Cardiac muscle cell (in vitro differentiated cells and primary cell): Measurements from ENCODE around the gene SAP130. TPM values are rescaled to one million over a fixed set of nuclear protein-coding genes. Genes with fewer than 3 reads are reported as not detected.
"Not testable (repeated sequence)": the region's sequence is repeated elsewhere in the genome, so short reads cannot be mapped to it uniquely, and the experiment has no call there.

ENCODE experiments used
- DNase-seq, 2 donors: peaks; one replicate each; pipeline versions ENCODE4 v3.0.0 to v3.0.0-alpha.2; 2010 to 2017; ENCODE audit warnings: low read depth in 1 of 2, low spot score in 1 of 2
- H3K27ac ChIP-seq: fragments of 200-600 bp; sonication (generic); 2 replicates; pipeline ENCODE4 v1.5.1; 2016
- H3K27me3 ChIP-seq: fragments of 200-600 bp; sonication (generic); 2 replicates; pipeline ENCODE4 v1.6.0; 2016; ENCODE audit warnings: control low read depth
- H3K36me3 ChIP-seq: fragments of 200-600 bp; sonication (generic); 2 replicates; pipeline ENCODE4 v1.5.1; 2016; ENCODE audit warnings: control low read depth
- H3K4me1 ChIP-seq: fragments of 200-600 bp; sonication (generic); 2 replicates; pipeline ENCODE4 v1.8.1; 2017; ENCODE audit warnings: low read depth, mild to moderate bottlenecking, mixed run types
- H3K4me3 ChIP-seq: fragments of 200-600 bp; sonication (generic); 2 replicates; pipeline ENCODE4 v1.5.1; 2016; ENCODE audit warnings: mild to moderate bottlenecking
- H3K9me3 ChIP-seq: fragments of 200-600 bp; sonication (generic); 2 replicates; pipeline ENCODE4 v1.5.1; 2017; ENCODE audit warnings: low read depth, mild to moderate bottlenecking, control low read depth
- polyA plus RNA-seq: library from polyadenylated mRNA; unstranded; fragments of >200 nt; fragmentation: Nextera tagmentation; extraction: Ambion mirVana; gene quantifications from 2 replicates; pipeline ENCODE4 v1.2.1, GENCODE V29; 2016
- total RNA-seq: library from RNA; depleted of rRNA; stranded (reverse); fragments of >200 nt; gene quantifications from 2 replicates; pipeline ENCODE4 v1.2.3, GENCODE V29; 2016
- TF ChIP-seq, protein P1 (sequence below): IDR thresholded peaks from 2 replicates; pipeline ENCODE4 v1.5.1; 2012; ENCODE audit warnings: low read depth, mild to moderate bottlenecking, low read length

Gene SAP130
- total and polyA plus RNA-seq, 2 experiments from 2014 or later: 19.5 to 22.8 TPM

- no peak overlapping the region for H3K27ac ChIP-seq
- TF ChIP-seq, protein P1, sequence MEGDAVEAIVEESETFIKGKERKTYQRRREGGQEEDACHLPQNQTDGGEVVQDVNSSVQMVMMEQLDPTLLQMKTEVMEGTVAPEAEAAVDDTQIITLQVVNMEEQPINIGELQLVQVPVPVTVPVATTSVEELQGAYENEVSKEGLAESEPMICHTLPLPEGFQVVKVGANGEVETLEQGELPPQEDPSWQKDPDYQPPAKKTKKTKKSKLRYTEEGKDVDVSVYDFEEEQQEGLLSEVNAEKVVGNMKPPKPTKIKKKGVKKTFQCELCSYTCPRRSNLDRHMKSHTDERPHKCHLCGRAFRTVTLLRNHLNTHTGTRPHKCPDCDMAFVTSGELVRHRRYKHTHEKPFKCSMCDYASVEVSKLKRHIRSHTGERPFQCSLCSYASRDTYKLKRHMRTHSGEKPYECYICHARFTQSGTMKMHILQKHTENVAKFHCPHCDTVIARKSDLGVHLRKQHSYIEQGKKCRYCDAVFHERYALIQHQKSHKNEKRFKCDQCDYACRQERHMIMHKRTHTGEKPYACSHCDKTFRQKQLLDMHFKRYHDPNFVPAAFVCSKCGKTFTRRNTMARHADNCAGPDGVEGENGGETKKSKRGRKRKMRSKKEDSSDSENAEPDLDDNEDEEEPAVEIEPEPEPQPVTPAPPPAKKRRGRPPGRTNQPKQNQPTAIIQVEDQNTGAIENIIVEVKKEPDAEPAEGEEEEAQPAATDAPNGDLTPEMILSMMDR: no peak
- no peak for DNase-seq
- no peaks in the 10 kb centered on the region for H3K36me3 ChIP-seq
- peaks cover 7% of the 10 kb centered on the region for H3K27me3 ChIP-seq
- no peaks in the 10 kb centered on the region for H3K4me1 ChIP-seq
- H3K9me3 ChIP-seq: no peaks in the 10 kb centered on the region
- no peak overlapping the region for H3K4me3 ChIP-seq
These were observed 116.1 kb downstream of the SAP130 start for GRCh38 chr2:127911737-127912136.

DNA sequence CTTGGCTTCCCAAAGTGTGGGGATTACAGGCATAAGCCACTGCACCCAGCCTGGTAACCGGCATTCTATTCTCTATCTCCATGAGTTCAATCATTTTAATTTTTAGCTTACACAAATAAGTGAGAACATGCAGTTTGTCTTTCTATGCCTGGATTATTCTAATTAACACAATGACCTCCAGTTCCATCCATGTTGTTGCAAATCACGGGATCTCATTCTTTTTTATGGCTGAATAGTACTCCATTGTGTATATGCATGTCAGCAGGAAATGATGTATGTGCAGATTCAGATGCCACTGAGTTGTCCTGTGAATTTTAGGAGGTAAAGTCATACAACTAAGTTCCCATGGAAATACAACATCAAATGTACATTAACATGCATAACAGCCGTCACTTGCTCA lies 117.4 kb downstream of the SAP130 start:
- DNase-seq: no peak
- TF ChIP-seq, protein P1: no peak
- Histone ChIP-seq H3K27ac (no peak overlapping the region), H3K27me3 (peaks cover 7% of the 10 kb centered on the region), H3K4me3 (no peak overlapping the region), H3K4me1 (no peaks in the 10 kb centered on the region), H3K36me3 (no peaks in the 10 kb centered on the region), H3K9me3 (no peaks in the 10 kb centered on the region)

DNA sequence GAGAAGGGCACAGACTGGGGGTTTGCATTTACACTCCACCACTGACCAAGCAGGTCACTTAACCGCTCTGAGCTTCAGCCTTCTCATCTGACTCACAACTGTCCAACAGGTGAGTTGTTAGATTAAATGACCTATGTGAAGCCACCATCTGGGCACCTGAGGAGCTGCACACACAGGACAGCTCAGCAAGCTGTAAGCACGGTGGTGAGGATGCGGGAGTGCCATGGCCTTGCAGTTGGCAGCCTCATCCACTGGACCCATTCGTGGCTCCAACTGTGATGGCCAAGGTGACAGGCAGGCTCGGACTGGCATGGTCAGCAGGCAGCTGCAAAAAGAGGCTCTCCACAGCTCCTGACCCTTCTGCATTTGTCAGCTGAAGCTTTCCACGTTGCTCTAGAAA lies 118.8 kb downstream of the SAP130 start:
- no peaks in the 10 kb centered on the region for H3K4me1 ChIP-seq
- no peaks in the 10 kb centered on the region for H3K9me3 ChIP-seq
- H3K4me3 ChIP-seq: no peak overlapping the region
- TF ChIP-seq, protein P1: no peak
- no peak overlapping the region for H3K27ac ChIP-seq
- DNase-seq: no peak
- peaks cover 7% of the 10 kb centered on the region for H3K27me3 ChIP-seq
- H3K36me3 ChIP-seq: no peaks in the 10 kb centered on the region

GRCh38 chr2:127907733-127908400 lies 120.0 kb downstream of the SAP130 start:
- H3K4me1 ChIP-seq, DNase-seq, H3K36me3 ChIP-seq, H3K4me3 ChIP-seq, H3K27me3 ChIP-seq, H3K27ac ChIP-seq, H3K9me3 ChIP-seq: not testable (repeated sequence)

GRCh38 chr2:127906206-127906926 lies 121.5 kb downstream of the SAP130 start:
- Histone ChIP-seq H3K9me3 (no peaks in the 10 kb centered on the region), H3K4me1 (no peaks in the 10 kb centered on the region), H3K27ac (no peak overlapping the region), H3K27me3 (peaks cover 7% of the 10 kb centered on the region), H3K4me3 (no peak overlapping the region), H3K36me3 (no peaks in the 10 kb centered on the region)
- no peak for DNase-seq
- TF ChIP-seq, protein P1: no peak

DNA sequence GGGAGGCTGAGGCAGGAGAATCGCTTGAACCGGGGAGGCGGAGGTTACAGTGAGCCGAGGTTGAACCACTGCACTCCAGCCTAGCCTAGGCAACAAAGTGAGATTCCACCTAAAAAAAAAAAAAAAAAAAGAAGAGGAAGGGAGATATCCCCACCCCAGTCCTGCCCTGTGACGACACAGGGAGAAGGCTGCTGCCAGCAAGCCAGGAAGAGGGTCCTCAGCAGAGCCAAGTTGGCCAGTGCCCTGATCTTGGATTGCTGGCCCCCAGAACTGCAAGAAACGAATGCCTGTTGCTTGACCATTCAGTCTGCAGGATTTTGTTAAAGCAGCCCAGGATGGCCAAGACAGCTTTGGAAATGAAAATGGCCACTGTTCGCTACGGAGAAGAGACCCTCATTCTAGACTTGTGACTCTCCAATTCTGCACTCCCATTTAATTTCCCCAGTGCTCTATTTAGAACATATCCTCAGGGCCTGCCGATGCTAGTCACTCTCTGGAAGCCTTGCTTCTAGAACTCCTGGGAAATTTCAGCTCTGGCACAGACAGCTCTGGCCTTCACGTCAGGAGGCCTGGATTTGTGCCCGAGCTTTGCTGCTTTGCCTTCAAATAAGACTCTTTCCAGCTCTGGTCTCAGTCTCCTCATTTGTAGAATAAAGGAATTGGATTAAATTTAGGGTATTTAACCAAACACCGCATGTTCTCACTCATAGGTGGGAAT lies 126.4 kb downstream of the SAP130 start:
- H3K27me3 ChIP-seq: no peaks in the 10 kb centered on the region
- TF ChIP-seq, protein P1: no peak
- H3K36me3 ChIP-seq: no peaks in the 10 kb centered on the region
- H3K4me1 ChIP-seq: no peaks in the 10 kb centered on the region
- DNase-seq: peak in 1 of 2 donors; percentile 75
- H3K4me3 ChIP-seq: no peak overlapping the region
- H3K9me3 ChIP-seq: no peaks in the 10 kb centered on the region
- H3K27ac ChIP-seq: no peak overlapping the region
